ENCODE results near the gene ZNF469.
"Not testable (repeated sequence)": the region's sequence is repeated elsewhere in the genome, so short reads cannot be mapped to it uniquely, and the experiment has no call there.

Gene ZNF469

GRCh38 chr16:88403794-88404581 lies 21.2 kb downstream of the ZNF469 start:
- H3K36me3 ChIP-seq (ENCODE audit: insufficient read depth, low read length), result no peaks in the 10 kb centered on the region
- no peaks in the 10 kb centered on the region for H3K9me3 ChIP-seq (ENCODE audit: low read length)
- H3K4me1 ChIP-seq (ENCODE audit: insufficient read depth, low read length), result no peaks in the 10 kb centered on the region
- peaks cover 9% of the 10 kb centered on the region for H3K27me3 ChIP-seq (ENCODE audit: insufficient read depth, low read length)
- no peak overlapping the region for H3K4me3 ChIP-seq (ENCODE audit: low read length)
- H2AFZ ChIP-seq (ENCODE audit: low read depth, low read length), result no peak overlapping the region

GRCh38 chr16:88404769-88405168 lies 22.0 kb downstream of the ZNF469 start:
- Histone ChIP-seq H3K9me3 (ENCODE audit: low read length) (no peaks in the 10 kb centered on the region), H3K27me3 (ENCODE audit: insufficient read depth, low read length) (peaks cover 9% of the 10 kb centered on the region), H3K4me3 (ENCODE audit: low read length) (no peak overlapping the region), H3K36me3 (ENCODE audit: insufficient read depth, low read length) (no peaks in the 10 kb centered on the region), H2AFZ (ENCODE audit: low read depth, low read length) (no peak overlapping the region), H3K4me1 (ENCODE audit: insufficient read depth, low read length) (no peaks in the 10 kb centered on the region)

- Histone ChIP-seq H3K4me1 (ENCODE audit: insufficient read depth, low read length) (no peaks in the 10 kb centered on the region), H2AFZ (ENCODE audit: low read depth, low read length) (no peak overlapping the region), H3K36me3 (ENCODE audit: insufficient read depth, low read length) (no peaks in the 10 kb centered on the region), H3K9me3 (ENCODE audit: low read length) (no peaks in the 10 kb centered on the region), H3K27me3 (ENCODE audit: insufficient read depth, low read length) (peaks cover 9% of the 10 kb centered on the region), H3K4me3 (ENCODE audit: low read length) (no peak overlapping the region)
These were observed 22.7 kb downstream of the ZNF469 start for GRCh38 chr16:88405216-88406060.

GRCh38 chr16:88406096-88407041 lies 23.6 kb downstream of the ZNF469 start:
- H2AFZ ChIP-seq (ENCODE audit: low read depth, low read length), result no peak overlapping the region
- no peaks in the 10 kb centered on the region for H3K36me3 ChIP-seq (ENCODE audit: insufficient read depth, low read length)
- peaks cover 9% of the 10 kb centered on the region for H3K27me3 ChIP-seq (ENCODE audit: insufficient read depth, low read length)
- no peak overlapping the region for H3K4me3 ChIP-seq (ENCODE audit: low read length)
- no peaks in the 10 kb centered on the region for H3K9me3 ChIP-seq (ENCODE audit: low read length)
- H3K4me1 ChIP-seq (ENCODE audit: insufficient read depth, low read length), result no peaks in the 10 kb centered on the region

- no peaks in the 10 kb centered on the region for H3K4me1 ChIP-seq (ENCODE audit: insufficient read depth, low read length)
These were observed 24.3 kb downstream of the ZNF469 start for GRCh38 chr16:88407042-88407420.

GRCh38 chr16:88407807-88408206 lies 25.0 kb downstream of the ZNF469 start:
- Histone ChIP-seq H2AFZ (ENCODE audit: low read depth, low read length) (no peak overlapping the region), H3K9me3 (ENCODE audit: low read length) (no peaks in the 10 kb centered on the region), H3K4me3 (ENCODE audit: low read length) (no peak overlapping the region), H3K27me3 (ENCODE audit: insufficient read depth, low read length) (peaks cover 9% of the 10 kb centered on the region), H3K4me1 (ENCODE audit: insufficient read depth, low read length) (no peaks in the 10 kb centered on the region), H3K36me3 (ENCODE audit: insufficient read depth, low read length) (no peaks in the 10 kb centered on the region)

More at GRCh38 chr16:88407042-88407420, 24.3 kb downstream of the ZNF469 start:
- no peak overlapping the region for H2AFZ ChIP-seq (ENCODE audit: low read depth, low read length)
- no peak overlapping the region for H3K4me3 ChIP-seq (ENCODE audit: low read length)
- H3K27me3 ChIP-seq (ENCODE audit: insufficient read depth, low read length), result peaks cover 9% of the 10 kb centered on the region
- no peaks in the 10 kb centered on the region for H3K9me3 ChIP-seq (ENCODE audit: low read length)
- H3K36me3 ChIP-seq (ENCODE audit: insufficient read depth, low read length), result no peaks in the 10 kb centered on the region

GRCh38 chr16:88408561-88409142 lies 25.9 kb downstream of the ZNF469 start:
- Histone ChIP-seq H3K27me3 (ENCODE audit: insufficient read depth, low read length) (peaks cover 12% of the 10 kb centered on the region), H3K9me3 (ENCODE audit: low read length) (no peaks in the 10 kb centered on the region), H3K4me3 (ENCODE audit: low read length) (no peak overlapping the region), H2AFZ (ENCODE audit: low read depth, low read length) (no peak overlapping the region), H3K36me3 (ENCODE audit: insufficient read depth, low read length) (no peaks in the 10 kb centered on the region), H3K4me1 (ENCODE audit: insufficient read depth, low read length) (no peaks in the 10 kb centered on the region)

GRCh38 chr16:88409296-88410065 lies 26.7 kb downstream of the ZNF469 start:
- H3K9me3 ChIP-seq (ENCODE audit: low read length), result no peaks in the 10 kb centered on the region
- no peak overlapping the region for H3K4me3 ChIP-seq (ENCODE audit: low read length)
- H3K4me1 ChIP-seq (ENCODE audit: insufficient read depth, low read length), result no peaks in the 10 kb centered on the region
- no peak overlapping the region for H2AFZ ChIP-seq (ENCODE audit: low read depth, low read length)
- H3K36me3 ChIP-seq (ENCODE audit: insufficient read depth, low read length), result no peaks in the 10 kb centered on the region
- H3K27me3 ChIP-seq (ENCODE audit: insufficient read depth, low read length), result peaks cover 10% of the 10 kb centered on the region

GRCh38 chr16:88410297-88410968 lies 27.7 kb downstream of the ZNF469 start:
- not testable (repeated sequence) for H2AFZ ChIP-seq (ENCODE audit: low read depth, low read length); H3K4me1 ChIP-seq (ENCODE audit: insufficient read depth, low read length); H3K4me3 ChIP-seq (ENCODE audit: low read length); H3K27me3 ChIP-seq (ENCODE audit: insufficient read depth, low read length); H3K9me3 ChIP-seq (ENCODE audit: low read length); H3K36me3 ChIP-seq (ENCODE audit: insufficient read depth, low read length)

- no peak overlapping the region for H3K4me3 ChIP-seq (ENCODE audit: low read length)
- H3K27me3 ChIP-seq (ENCODE audit: insufficient read depth, low read length), result peaks cover 3% of the 10 kb centered on the region
- no peak overlapping the region for H2AFZ ChIP-seq (ENCODE audit: low read depth, low read length)
- no peaks in the 10 kb centered on the region for H3K4me1 ChIP-seq (ENCODE audit: insufficient read depth, low read length)
- H3K9me3 ChIP-seq (ENCODE audit: low read length), result no peaks in the 10 kb centered on the region
- H3K36me3 ChIP-seq (ENCODE audit: insufficient read depth, low read length), result no peaks in the 10 kb centered on the region
These were observed 29.3 kb downstream of the ZNF469 start for GRCh38 chr16:88411951-88412576.

GRCh38 chr16:88412766-88413165 lies 30.0 kb downstream of the ZNF469 start:
- H3K36me3 ChIP-seq (ENCODE audit: insufficient read depth, low read length), result no peaks in the 10 kb centered on the region
- no peak overlapping the region for H2AFZ ChIP-seq (ENCODE audit: low read depth, low read length)
- H3K4me1 ChIP-seq (ENCODE audit: insufficient read depth, low read length), result no peaks in the 10 kb centered on the region
- no peaks in the 10 kb centered on the region for H3K9me3 ChIP-seq (ENCODE audit: low read length)
- H3K4me3 ChIP-seq (ENCODE audit: low read length), result no peak overlapping the region
- peaks cover 3% of the 10 kb centered on the region for H3K27me3 ChIP-seq (ENCODE audit: insufficient read depth, low read length)
